WTC11 (cell line): ENCODE results near the gene MSI2. TPM values are rescaled to one million over a fixed set of nuclear protein-coding genes. Genes with fewer than 3 reads are reported as not detected.
A peak's percentile ranks its signal among the peaks of the same experiment; 100 is the strongest.

Experiments used
- ATAC-seq: fragments of 200-7000 bp; cut with Tn5 transposase; 2 replicates; pipeline ENCODE4 v1.10.0; 2021; ENCODE audit warnings: mild to moderate bottlenecking, moderate library complexity
- CTCF ChIA-PET: fragments of 300-600 bp; sonication (Branson Sonifier 250); formaldehyde crosslinking; loops from one replicate; lab custom pipeline; 2021; ENCODE audit warnings: antibody characterized with exemption; lab: Charles Lee
- POLR2A ChIA-PET: fragments of 350-600 bp; sonication (Branson Sonifier 250); formaldehyde crosslinking; loops from one replicate; lab custom pipeline; 2021; ENCODE audit warnings: antibody characterized with exemption; lab: Charles Lee
- DNase-seq: peaks from one replicate; pipeline ENCODE4 v3.0.0; 2021; ENCODE audit warnings: low spot score
- H3K27ac Mint-ChIP-seq: 2 replicates; pipeline ENCODE4 v1.8.0; 2021; ENCODE audit warnings: mixed read lengths
- H3K27me3 Mint-ChIP-seq: 2 replicates; pipeline ENCODE4 v1.8.0; 2021; ENCODE audit warnings: low read depth, mild to moderate bottlenecking, moderate library complexity, mixed read lengths
- H3K36me3 Mint-ChIP-seq: 2 replicates; pipeline ENCODE4 v1.8.0; 2021; ENCODE audit warnings: mixed read lengths
- H3K4me1 Mint-ChIP-seq: 2 replicates; pipeline ENCODE4 v1.8.0; 2022; ENCODE audit warnings: mixed read lengths
- H3K4me3 Mint-ChIP-seq: 2 replicates; pipeline ENCODE4 v1.8.0; 2021; ENCODE audit warnings: mild to moderate bottlenecking, moderate library complexity, mixed read lengths
- H3K9me3 Mint-ChIP-seq: 2 replicates; pipeline ENCODE4 v1.8.0; 2021; ENCODE audit warnings: mixed read lengths
- ATF1 ChIP-seq: sonication (generic); formaldehyde crosslinking; IDR thresholded peaks from 2 replicates; pipeline ENCODE4 v1.8.1; 2023; ENCODE audit warnings: mild to moderate bottlenecking, moderate library complexity, missing genetic modification reagents
- ATF2 ChIP-seq: sonication (generic); formaldehyde crosslinking; IDR thresholded peaks from 2 replicates; pipeline ENCODE4 v1.8.1; 2022; ENCODE audit warnings: low read depth, missing genetic modification reagents, borderline replicate concordance
- ERG ChIP-seq: fragments of 250-450 bp; sonication (Bioruptor Pico); IDR thresholded peaks from 2 replicates; pipeline ENCODE4 v1.8.0; 2021; ENCODE audit warnings: mild to moderate bottlenecking
- GABPB1 ChIP-seq: sonication (generic); formaldehyde crosslinking; IDR thresholded peaks from 2 replicates; pipeline ENCODE4 v1.8.1; 2023; ENCODE audit warnings: mild to moderate bottlenecking, missing genetic modification reagents
- GTF2I ChIP-seq: fragments of 250-450 bp; sonication (Bioruptor Pico); conservative IDR thresholded peaks from 2 replicates; pipeline ENCODE4 v1.4.0; 2021; ENCODE audit warnings: mild to moderate bottlenecking
- JUN ChIP-seq: sonication (generic); formaldehyde crosslinking; IDR thresholded peaks from 2 replicates; pipeline ENCODE4 v1.8.0; 2023; ENCODE audit warnings: mild to moderate bottlenecking, missing genetic modification reagents
- MYBL2 ChIP-seq: sonication (generic); formaldehyde crosslinking; IDR thresholded peaks from 2 replicates; pipeline ENCODE4 v1.8.1; 2023; ENCODE audit warnings: mild to moderate bottlenecking, moderate library complexity, missing genetic modification reagents
- NFATC4 ChIP-seq: fragments of 250-450 bp; sonication (Bioruptor Pico); IDR thresholded peaks from 2 replicates; pipeline ENCODE4 v1.9.0; 2021; ENCODE audit warnings: mild to moderate bottlenecking
- NFE2L1 ChIP-seq: sonication (generic); formaldehyde crosslinking; IDR thresholded peaks from 2 replicates; pipeline ENCODE4 v1.8.1; 2023; ENCODE audit warnings: missing genetic modification reagents
- NR1H2 ChIP-seq: sonication (generic); formaldehyde crosslinking; IDR thresholded peaks from 2 replicates; pipeline ENCODE4 v1.9.0; 2021; ENCODE audit warnings: mild to moderate bottlenecking, moderate library complexity, missing genetic modification reagents
- SMAD4 ChIP-seq: sonication (generic); formaldehyde crosslinking; IDR thresholded peaks from 2 replicates; pipeline ENCODE4 v1.8.0; 2022; ENCODE audit warnings: mild to moderate bottlenecking, missing genetic modification reagents
- SP1 ChIP-seq: sonication (generic); formaldehyde crosslinking; conservative IDR thresholded peaks from 2 replicates; pipeline ENCODE4 v1.8.1; 2022; ENCODE audit warnings: missing genetic modification reagents
- ZBTB21 ChIP-seq: sonication (generic); formaldehyde crosslinking; IDR thresholded peaks from 2 replicates; pipeline ENCODE4 v1.8.1; 2023; ENCODE audit warnings: mild to moderate bottlenecking, missing genetic modification reagents, borderline replicate concordance
- ZNF121 ChIP-seq: sonication (generic); formaldehyde crosslinking; IDR thresholded peaks from 2 replicates; pipeline ENCODE4 v1.8.0; 2023; ENCODE audit warnings: missing genetic modification reagents
- ZNF138 ChIP-seq: sonication (generic); formaldehyde crosslinking; conservative IDR thresholded peaks from 2 replicates; pipeline ENCODE4 v1.8.1; 2022; ENCODE audit warnings: mild to moderate bottlenecking, moderate library complexity, missing genetic modification reagents
- ZNF416 ChIP-seq: fragments of 250-450 bp; sonication (Bioruptor Pico); IDR thresholded peaks from 2 replicates; pipeline ENCODE4 v1.9.0; 2021; ENCODE audit warnings: mild to moderate bottlenecking, inconsistent platforms
- ZSCAN18 ChIP-seq: fragments of 250-450 bp; sonication (Bioruptor Pico); IDR thresholded peaks from 2 replicates; pipeline ENCODE4 v2.1.2; 2022; ENCODE audit warnings: mild to moderate bottlenecking, moderate library complexity
- total RNA-seq: library from RNA; stranded (reverse); gene quantifications from 3 replicates; pipeline ENCODE4 v1.2.3, GENCODE V29; 2021
- TF ChIP-seq, protein P1 (sequence below): sonication (generic); formaldehyde crosslinking; IDR thresholded peaks from 2 replicates; pipeline ENCODE4 v1.8.0; 2022; ENCODE audit warnings: mild to moderate bottlenecking, missing genetic modification reagents
- TF ChIP-seq, protein P2 (sequence below): fragments of 200-600 bp; IDR thresholded peaks from 2 replicates; pipeline ENCODE4 v1.8.0; 2022; ENCODE audit warnings: antibody characterized with exemption
- TF ChIP-seq, protein P3 (sequence below): sonication (generic); formaldehyde crosslinking; IDR thresholded peaks from 2 replicates; pipeline ENCODE4 v1.8.0; 2022; ENCODE audit warnings: mild to moderate bottlenecking, missing genetic modification reagents

Gene MSI2
- total RNA-seq, 1 experiment from 2014 or later = 82.1 TPM

DNA sequence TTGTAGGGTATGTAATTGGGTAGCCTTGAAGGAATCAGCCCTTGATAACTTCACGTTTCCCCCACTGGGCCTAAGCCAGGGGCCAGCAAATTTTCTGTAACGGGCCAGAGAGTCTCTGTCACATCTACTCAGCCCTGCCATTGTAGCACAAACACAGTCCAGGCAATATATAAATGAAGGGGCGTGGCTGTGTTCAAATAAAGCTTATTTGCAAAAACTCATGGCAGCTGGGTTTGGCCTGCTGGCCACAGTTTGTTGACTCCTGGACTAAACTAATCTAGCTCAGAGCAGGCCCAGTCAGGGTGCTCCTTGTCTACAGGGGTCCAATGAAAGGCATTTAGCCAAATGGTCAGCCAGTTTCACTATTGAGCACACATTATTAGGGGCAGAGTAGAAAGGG, 347.2 kb downstream of the MSI2 start:
- POLR2A ChIA-PET = no interaction called here
- H3K27me3 Mint-ChIP-seq = no peaks in the 10 kb centered on the region
- ATAC-seq (no peak), DNase-seq (no peak)
- CTCF ChIA-PET = interaction anchor here (1.3 to 7.5 kb wide), 2 partner anchors 67 to 361 kb away, joined by 4 to 107 read pairs; no protein-coding TSS in a partner anchor
- H3K4me3 Mint-ChIP-seq = no peak overlapping the region
- H3K9me3 Mint-ChIP-seq = no peaks in the 10 kb centered on the region
- H3K36me3 Mint-ChIP-seq = no peaks in the 10 kb centered on the region
- peaks cover 34% of the 10 kb centered on the region for H3K4me1 Mint-ChIP-seq
- TF ChIP-seq, protein P1, sequence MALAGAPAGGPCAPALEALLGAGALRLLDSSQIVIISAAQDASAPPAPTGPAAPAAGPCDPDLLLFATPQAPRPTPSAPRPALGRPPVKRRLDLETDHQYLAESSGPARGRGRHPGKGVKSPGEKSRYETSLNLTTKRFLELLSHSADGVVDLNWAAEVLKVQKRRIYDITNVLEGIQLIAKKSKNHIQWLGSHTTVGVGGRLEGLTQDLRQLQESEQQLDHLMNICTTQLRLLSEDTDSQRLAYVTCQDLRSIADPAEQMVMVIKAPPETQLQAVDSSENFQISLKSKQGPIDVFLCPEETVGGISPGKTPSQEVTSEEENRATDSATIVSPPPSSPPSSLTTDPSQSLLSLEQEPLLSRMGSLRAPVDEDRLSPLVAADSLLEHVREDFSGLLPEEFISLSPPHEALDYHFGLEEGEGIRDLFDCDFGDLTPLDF (CRISPR knock-in tag) = no peak
- no peak for TF ChIP-seq GABPB1 (CRISPR knock-in tag)
- no peak for TF ChIP-seq NFATC4
- no peak for TF ChIP-seq ZSCAN18 (CRISPR knock-in tag)
- TF ChIP-seq ZNF138 = no peak
- no peak for TF ChIP-seq ZBTB21 (CRISPR knock-in tag)
- no peak overlapping the region; the same call in 1 of the 2 replicates for H3K27ac Mint-ChIP-seq

- H3K36me3 Mint-ChIP-seq = no peaks in the 10 kb centered on the region
- no peak overlapping the region for H3K4me3 Mint-ChIP-seq
- TF ChIP-seq JUN (CRISPR knock-in tag) (no peak), NFE2L1 (CRISPR knock-in tag) (no peak), MYBL2 (no peak), ATF1 (CRISPR knock-in tag) (no peak), ATF2 (CRISPR knock-in tag) (no peak), SP1 (no peak), NR1H2 (CRISPR knock-in tag) (no peak)
- ATAC-seq (no peak), DNase-seq (no peak)
- CTCF ChIA-PET = interaction anchor here (1.3 to 7.5 kb wide), 2 partner anchors 67 to 361 kb away, joined by 4 to 107 read pairs; no protein-coding TSS in a partner anchor
- no peaks in the 10 kb centered on the region for H3K27me3 Mint-ChIP-seq
- POLR2A ChIA-PET = no interaction called here
- peak overlapping the region; percentile 78 for H3K27ac Mint-ChIP-seq
- H3K4me1 Mint-ChIP-seq = peaks cover 38% of the 10 kb centered on the region
- no peaks in the 10 kb centered on the region for H3K9me3 Mint-ChIP-seq
Observed at GRCh38 chr17:57603978-57604377, 347.7 kb downstream of the MSI2 start.

- peaks cover 42% of the 10 kb centered on the region for H3K4me1 Mint-ChIP-seq
- H3K4me3 Mint-ChIP-seq = no peak overlapping the region
- H3K36me3 Mint-ChIP-seq = no peaks in the 10 kb centered on the region
- DNase-seq (no peak), ATAC-seq (peak; percentile 60)
- H3K27me3 Mint-ChIP-seq = no peaks in the 10 kb centered on the region
- ChIA-PET POLR2A (interaction anchor here (0.6 kb wide), 1 partner anchor 283 kb away, joined by 4 read pairs; no protein-coding TSS in a partner anchor), CTCF (interaction anchor here (1.3 to 3.1 kb wide), 2 partner anchors 67 to 362 kb away, joined by 3 to 20 read pairs; no protein-coding TSS in a partner anchor)
- H3K9me3 Mint-ChIP-seq = no peaks in the 10 kb centered on the region
- peak overlapping the region; percentile 68; the same call in 1 of the 2 replicates for H3K27ac Mint-ChIP-seq
- no peak for TF ChIP-seq ERG (CRISPR knock-in tag)
- TF ChIP-seq, protein P2, sequence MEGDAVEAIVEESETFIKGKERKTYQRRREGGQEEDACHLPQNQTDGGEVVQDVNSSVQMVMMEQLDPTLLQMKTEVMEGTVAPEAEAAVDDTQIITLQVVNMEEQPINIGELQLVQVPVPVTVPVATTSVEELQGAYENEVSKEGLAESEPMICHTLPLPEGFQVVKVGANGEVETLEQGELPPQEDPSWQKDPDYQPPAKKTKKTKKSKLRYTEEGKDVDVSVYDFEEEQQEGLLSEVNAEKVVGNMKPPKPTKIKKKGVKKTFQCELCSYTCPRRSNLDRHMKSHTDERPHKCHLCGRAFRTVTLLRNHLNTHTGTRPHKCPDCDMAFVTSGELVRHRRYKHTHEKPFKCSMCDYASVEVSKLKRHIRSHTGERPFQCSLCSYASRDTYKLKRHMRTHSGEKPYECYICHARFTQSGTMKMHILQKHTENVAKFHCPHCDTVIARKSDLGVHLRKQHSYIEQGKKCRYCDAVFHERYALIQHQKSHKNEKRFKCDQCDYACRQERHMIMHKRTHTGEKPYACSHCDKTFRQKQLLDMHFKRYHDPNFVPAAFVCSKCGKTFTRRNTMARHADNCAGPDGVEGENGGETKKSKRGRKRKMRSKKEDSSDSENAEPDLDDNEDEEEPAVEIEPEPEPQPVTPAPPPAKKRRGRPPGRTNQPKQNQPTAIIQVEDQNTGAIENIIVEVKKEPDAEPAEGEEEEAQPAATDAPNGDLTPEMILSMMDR = no peak
- TF ChIP-seq SMAD4 (CRISPR knock-in tag) = no peak
- TF ChIP-seq GTF2I (CRISPR knock-in tag) = no peak
- no peak for TF ChIP-seq ZNF121 (CRISPR knock-in tag)
- no peak for TF ChIP-seq ZNF416
- TF ChIP-seq, protein P3, sequence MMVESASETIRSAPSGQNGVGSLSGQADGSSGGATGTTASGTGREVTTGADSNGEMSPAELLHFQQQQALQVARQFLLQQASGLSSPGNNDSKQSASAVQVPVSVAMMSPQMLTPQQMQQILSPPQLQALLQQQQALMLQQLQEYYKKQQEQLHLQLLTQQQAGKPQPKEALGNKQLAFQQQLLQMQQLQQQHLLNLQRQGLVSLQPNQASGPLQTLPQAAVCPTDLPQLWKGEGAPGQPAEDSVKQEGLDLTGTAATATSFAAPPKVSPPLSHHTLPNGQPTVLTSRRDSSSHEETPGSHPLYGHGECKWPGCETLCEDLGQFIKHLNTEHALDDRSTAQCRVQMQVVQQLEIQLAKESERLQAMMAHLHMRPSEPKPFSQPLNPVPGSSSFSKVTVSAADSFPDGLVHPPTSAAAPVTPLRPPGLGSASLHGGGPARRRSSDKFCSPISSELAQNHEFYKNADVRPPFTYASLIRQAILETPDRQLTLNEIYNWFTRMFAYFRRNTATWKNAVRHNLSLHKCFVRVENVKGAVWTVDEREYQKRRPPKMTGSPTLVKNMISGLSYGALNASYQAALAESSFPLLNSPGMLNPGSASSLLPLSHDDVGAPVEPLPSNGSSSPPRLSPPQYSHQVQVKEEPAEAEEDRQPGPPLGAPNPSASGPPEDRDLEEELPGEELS = no peak
Observed at GRCh38 chr17:57604771-57605674, 348.7 kb downstream of the MSI2 start.
